PC-3 (cell line): Measurements from ENCODE around the gene P2RY2.

Experiments
- CTCF ChIP-seq: fragments of 300-600 bp; sonication (generic); conservative IDR thresholded peaks from 2 replicates; pipeline ENCODE4 v1.5.1; 2017; ENCODE audit warnings: antibody characterized with exemption, low read depth, mild to moderate bottlenecking, low read length
- EZH2 ChIP-seq: fragments of 300-600 bp; sonication (generic); IDR thresholded peaks from one replicate; pipeline ENCODE4 v1.6.1; 2017; ENCODE audit warnings: antibody characterized with exemption, mild to moderate bottlenecking, low read length; ENCODE audit not compliant: unreplicated experiment
- EZH2phosphoT487 ChIP-seq: fragments of 300-600 bp; sonication (generic); IDR thresholded peaks from 2 replicates; pipeline ENCODE4 v1.6.1; 2018; ENCODE audit warnings: mild to moderate bottlenecking, antibody characterized with exemption, low read length, borderline replicate concordance

- no peak for TF ChIP-seq CTCF
- TF ChIP-seq EZH2, result no peak
- no peak for TF ChIP-seq EZH2phosphoT487
Observed at GRCh38 chr11:73201888-73202780, 15.9 kb upstream of the P2RY2 start.
